Hepatocyte (in vitro differentiated cells): Measurements from ENCODE around the gene FBXW5. TPM values are rescaled to one million over a fixed set of nuclear protein-coding genes. Genes with fewer than 3 reads are reported as not detected.

Source experiments
- DNase-seq: peaks from one replicate; pipeline ENCODE4 v3.0.0-alpha.2; 2016; ENCODE audit warnings: low spot score
- H2AFZ ChIP-seq: fragments of 200-600 bp; sonication (generic); 2 replicates; pipeline ENCODE4 v1.6.0; 2016; ENCODE audit warnings: antibody characterized with exemption, mild to moderate bottlenecking
- H3K27ac ChIP-seq: fragments of 200-600 bp; sonication (generic); 2 replicates; pipeline ENCODE4 v1.5.1; 2016; ENCODE audit warnings: mild to moderate bottlenecking
- H3K27me3 ChIP-seq: fragments of 200-600 bp; sonication (generic); 2 replicates; pipeline ENCODE4 v1.6.1; 2016
- H3K36me3 ChIP-seq: fragments of 200-600 bp; sonication (generic); replicated peaks from 2 replicates; pipeline ENCODE4 v1.5.1; 2016; ENCODE audit warnings: low read depth; ENCODE audit not compliant: insufficient read depth
- H3K4me1 ChIP-seq: fragments of 200-600 bp; sonication (generic); 2 replicates; pipeline ENCODE4 v1.5.1; 2016; ENCODE audit warnings: mild to moderate bottlenecking, moderate library complexity; ENCODE audit not compliant: insufficient read depth
- H3K4me2 ChIP-seq: fragments of 200-600 bp; sonication (generic); 2 replicates; pipeline ENCODE4 v1.6.0; 2016
- H3K4me3 ChIP-seq: fragments of 200-600 bp; sonication (generic); 2 replicates; pipeline ENCODE4 v1.5.1; 2016; ENCODE audit warnings: mild to moderate bottlenecking
- H3K79me2 ChIP-seq: fragments of 200-600 bp; sonication (generic); 2 replicates; pipeline ENCODE4 v1.6.0; 2017; ENCODE audit warnings: mild to moderate bottlenecking
- H3K9me2 ChIP-seq: fragments of 200-600 bp; sonication (generic); replicated peaks from 2 replicates; pipeline ENCODE4 v1.6.0; 2017; ENCODE audit warnings: mild to moderate bottlenecking; ENCODE audit not compliant: insufficient read depth
- H3K9me3 ChIP-seq: fragments of 200-600 bp; sonication (generic); 2 replicates; pipeline ENCODE4 v1.5.1; 2016; ENCODE audit warnings: low read depth, mild to moderate bottlenecking
- H4K20me1 ChIP-seq: fragments of 200-600 bp; sonication (generic); 2 replicates; pipeline ENCODE4 v1.6.0; 2016; ENCODE audit warnings: mild to moderate bottlenecking; ENCODE audit not compliant: insufficient read depth, poor library complexity, severe bottlenecking
- CTCF ChIP-seq: fragments of 200-600 bp; sonication (generic); IDR thresholded peaks from 2 replicates; pipeline ENCODE4 v1.5.1; 2016; ENCODE audit warnings: antibody characterized with exemption, mild to moderate bottlenecking; ENCODE audit not compliant: poor library complexity
- EZH2 ChIP-seq: fragments of 200-600 bp; sonication (generic); IDR thresholded peaks from 2 replicates; pipeline ENCODE4 v1.6.1; 2016; ENCODE audit warnings: antibody characterized with exemption, mild to moderate bottlenecking, borderline replicate concordance
- EZH2phosphoT487 ChIP-seq: fragments of 200-600 bp; sonication (generic); IDR thresholded peaks from one replicate; pipeline ENCODE4 v1.6.1; 2018; ENCODE audit warnings: antibody characterized with exemption, mild to moderate bottlenecking, low read depth, moderate library complexity; ENCODE audit not compliant: unreplicated experiment, severe bottlenecking
- WGBS: methylation state at CpG from one replicate; pipeline ENCODE4 v1.1.6; 2016; ENCODE audit warnings: low lambda C conversion rate; ENCODE audit errors: missing lambda C conversion rate; 5-methylcytosine and 5-hydroxymethylcytosine counted together
- polyA plus RNA-seq: library from polyadenylated mRNA; unstranded; fragments of >200 nt; fragmentation: Nextera tagmentation; extraction: Ambion mirVana; gene quantifications from 2 replicates; pipeline ENCODE4 v1.2.1, GENCODE V29; 2016
- total RNA-seq: library from RNA; depleted of rRNA; stranded (reverse); fragments of >200 nt; gene quantifications from 2 replicates; pipeline ENCODE4 v1.2.3, GENCODE V29; 2014

Gene FBXW5
- total and polyA plus RNA-seq, 2 experiments from 2014 or later = 141 to 172 TPM

GRCh38 chr9:136961279-136962065, 16.9 kb upstream of the FBXW5 start:
- no peak for TF ChIP-seq EZH2
- no peak for TF ChIP-seq CTCF
- no peak for TF ChIP-seq EZH2phosphoT487
- no peak for DNase-seq
- no peaks in the 10 kb centered on the region for H3K27me3 ChIP-seq
- H3K79me2 ChIP-seq = no peaks in the 10 kb centered on the region
- 81% methylated on average over 23 of the region's 23 CpGs for WGBS
- no peaks in the 10 kb centered on the region for H3K9me2 ChIP-seq
- no peak overlapping the region for H3K27ac ChIP-seq
- no peak overlapping the region for H3K4me3 ChIP-seq
- no peak overlapping the region for H3K4me2 ChIP-seq
- no peaks in the 10 kb centered on the region for H3K36me3 ChIP-seq
- H3K9me3 ChIP-seq = no peaks in the 10 kb centered on the region
- no peaks in the 10 kb centered on the region for H3K4me1 ChIP-seq
- H4K20me1 ChIP-seq = no peaks in the 10 kb centered on the region
- H2AFZ ChIP-seq = no peak overlapping the region

- Histone ChIP-seq H3K79me2 (no peaks in the 10 kb centered on the region), H3K4me1 (no peaks in the 10 kb centered on the region), H3K4me2 (no peak overlapping the region), H3K36me3 (no peaks in the 10 kb centered on the region), H3K27ac (no peak overlapping the region), H3K9me2 (no peaks in the 10 kb centered on the region), H4K20me1 (no peaks in the 10 kb centered on the region), H2AFZ (no peak overlapping the region), H3K9me3 (no peaks in the 10 kb centered on the region), H3K27me3 (no peaks in the 10 kb centered on the region), H3K4me3 (no peak overlapping the region)
- no peak for DNase-seq
- WGBS = 89% methylated on average over 15 of the region's 15 CpGs
- TF ChIP-seq EZH2phosphoT487 (no peak), EZH2 (no peak), CTCF (no peak)
These were observed 16.4 kb upstream of the FBXW5 start for GRCh38 chr9:136960938-136961275.

DNA sequence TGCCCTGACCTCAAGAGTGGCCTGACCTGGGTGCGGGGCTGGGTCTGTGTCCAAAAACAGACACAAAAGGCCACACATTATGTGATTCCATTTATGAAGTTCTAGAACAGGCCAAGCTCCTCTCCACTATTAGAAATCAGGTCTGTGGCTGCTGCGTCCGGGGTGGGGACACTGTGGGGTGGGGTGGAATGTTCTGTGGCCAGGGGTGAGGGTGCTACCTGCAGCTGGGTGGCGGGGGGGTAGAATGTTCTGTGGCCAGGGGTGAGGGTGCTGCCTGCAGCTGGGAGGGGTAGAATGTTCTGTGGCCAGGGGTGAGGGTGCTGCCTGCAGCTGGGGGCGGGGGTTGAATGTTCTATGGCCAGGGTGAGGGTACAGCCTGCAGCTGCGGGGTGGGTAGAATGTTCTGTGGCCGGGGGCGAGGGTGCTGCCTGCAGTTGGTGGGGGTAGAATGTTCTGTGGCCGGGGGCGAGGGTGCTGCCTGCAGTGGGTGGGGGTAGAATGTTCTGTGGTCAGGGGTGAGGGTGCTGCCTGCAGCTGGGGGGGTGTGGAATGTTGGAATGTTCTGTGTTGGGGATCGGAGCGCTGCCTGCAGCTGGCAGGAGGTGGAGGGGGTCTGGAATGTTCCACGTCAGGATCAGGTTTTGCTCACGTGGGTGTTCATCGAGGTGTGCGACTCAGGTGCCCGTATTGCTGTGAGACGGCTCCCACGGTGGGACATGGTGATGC, 15.8 kb upstream of the FBXW5 start:
- no peaks in the 10 kb centered on the region for H3K9me3 ChIP-seq
- H4K20me1 ChIP-seq = no peaks in the 10 kb centered on the region
- no peak overlapping the region for H2AFZ ChIP-seq
- no peaks in the 10 kb centered on the region for H3K9me2 ChIP-seq
- no peaks in the 10 kb centered on the region for H3K27me3 ChIP-seq
- no peak overlapping the region for H3K4me3 ChIP-seq
- no peaks in the 10 kb centered on the region for H3K79me2 ChIP-seq
- H3K4me1 ChIP-seq = no peaks in the 10 kb centered on the region
- 92% methylated on average over 11 of the region's 19 CpGs for WGBS
- no peak for DNase-seq
- H3K4me2 ChIP-seq = no peak overlapping the region
- no peak for TF ChIP-seq CTCF
- no peak for TF ChIP-seq EZH2phosphoT487
- no peak for TF ChIP-seq EZH2
- H3K36me3 ChIP-seq = no peaks in the 10 kb centered on the region
- H3K27ac ChIP-seq = no peak overlapping the region
